ENCODE data around the gene NIP7.
"Not testable (repeated sequence)": the region's sequence is repeated elsewhere in the genome, so short reads cannot be mapped to it uniquely, and the experiment has no call there.

Gene NIP7

DNA sequence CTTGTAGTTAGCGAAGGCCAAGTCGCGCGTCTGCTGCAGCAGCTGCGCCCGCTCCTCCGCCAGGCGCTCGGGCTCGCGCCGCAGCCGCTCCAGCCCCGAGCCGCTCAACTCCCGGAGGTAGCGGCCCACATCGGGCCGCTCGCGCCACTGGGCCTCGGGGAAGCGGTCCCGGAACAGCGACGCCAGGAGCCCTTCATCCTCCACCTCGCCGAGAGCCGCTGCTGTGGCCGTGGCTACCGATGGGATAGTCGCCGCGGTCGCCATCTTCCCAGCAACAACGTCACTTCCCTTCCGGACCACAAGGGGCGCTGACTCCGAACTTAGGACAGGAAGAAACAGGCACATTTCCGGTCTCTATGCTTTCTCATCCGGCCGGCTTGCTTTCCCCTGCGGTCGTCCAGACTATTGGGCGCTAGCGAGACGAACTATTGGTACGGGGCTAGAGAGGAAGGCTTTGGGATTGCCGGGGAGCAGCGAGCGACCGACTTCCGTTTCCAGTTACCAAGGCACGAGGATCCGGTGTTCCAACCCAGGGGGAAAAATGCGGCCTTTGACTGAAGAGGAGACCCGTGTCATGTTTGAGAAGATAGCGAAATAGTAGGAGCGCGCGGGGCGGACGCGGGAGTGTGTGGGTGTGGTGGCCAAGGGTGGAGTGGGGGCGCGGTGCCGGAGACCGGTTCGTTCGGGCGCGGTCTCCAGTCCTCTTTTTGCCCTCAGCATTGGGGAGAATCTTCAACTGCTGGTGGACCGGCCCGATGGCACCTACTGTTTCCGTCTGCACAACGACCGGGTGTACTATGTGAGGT, at the start of gene NIP7, which contains the start of gene COG8:
NIP7 (plus strand) TSS at position 484 of the 806 bp plus-strand sequence; CDS start at position 542, 58 bp downstream.
COG8 (minus strand) TSS at position 276 of the 806 bp plus-strand sequence; CDS start at position 264, 12 bp downstream.
- H3K4me3 ChIP-seq (ENCODE audit: low read depth, low read length): peak within 1 kb of the TSS; percentile 95
- peak; percentile 98 for DNase-seq (ENCODE audit: low read depth)
- in situ Hi-C loops (cut with HindIII; ENCODE audit: low sequenced_read_pairs): no loop called here
- TF ChIP-seq, protein P1, sequence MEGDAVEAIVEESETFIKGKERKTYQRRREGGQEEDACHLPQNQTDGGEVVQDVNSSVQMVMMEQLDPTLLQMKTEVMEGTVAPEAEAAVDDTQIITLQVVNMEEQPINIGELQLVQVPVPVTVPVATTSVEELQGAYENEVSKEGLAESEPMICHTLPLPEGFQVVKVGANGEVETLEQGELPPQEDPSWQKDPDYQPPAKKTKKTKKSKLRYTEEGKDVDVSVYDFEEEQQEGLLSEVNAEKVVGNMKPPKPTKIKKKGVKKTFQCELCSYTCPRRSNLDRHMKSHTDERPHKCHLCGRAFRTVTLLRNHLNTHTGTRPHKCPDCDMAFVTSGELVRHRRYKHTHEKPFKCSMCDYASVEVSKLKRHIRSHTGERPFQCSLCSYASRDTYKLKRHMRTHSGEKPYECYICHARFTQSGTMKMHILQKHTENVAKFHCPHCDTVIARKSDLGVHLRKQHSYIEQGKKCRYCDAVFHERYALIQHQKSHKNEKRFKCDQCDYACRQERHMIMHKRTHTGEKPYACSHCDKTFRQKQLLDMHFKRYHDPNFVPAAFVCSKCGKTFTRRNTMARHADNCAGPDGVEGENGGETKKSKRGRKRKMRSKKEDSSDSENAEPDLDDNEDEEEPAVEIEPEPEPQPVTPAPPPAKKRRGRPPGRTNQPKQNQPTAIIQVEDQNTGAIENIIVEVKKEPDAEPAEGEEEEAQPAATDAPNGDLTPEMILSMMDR (IDR thresholded peaks at IDR 0.05; ENCODE audit: low read depth, low read length, missing control alignments): peak; percentile 78

DNA sequence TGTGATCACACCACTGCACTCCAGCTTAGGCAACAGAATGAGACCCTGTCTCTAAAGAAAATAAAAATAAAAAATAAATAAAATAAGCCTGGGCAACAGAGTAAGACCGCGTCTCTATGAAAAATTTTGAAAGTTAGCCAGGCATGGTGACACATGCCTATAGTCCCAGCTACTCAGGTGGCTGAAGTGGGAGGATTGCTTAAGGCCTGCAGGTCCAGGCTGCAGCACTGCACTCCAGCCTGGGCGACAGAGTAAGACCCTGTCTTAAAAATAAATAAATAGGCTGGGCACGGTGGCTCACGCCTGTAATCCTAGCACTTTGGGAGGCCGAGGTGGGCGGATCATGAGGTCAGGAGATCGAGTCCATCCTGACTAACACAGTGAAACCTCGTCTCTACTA, 47.9 kb upstream of the NIP7 start:
- DNase-seq (ENCODE audit: low read depth); H3K4me3 ChIP-seq (ENCODE audit: low read depth, low read length); in situ Hi-C loops (cut with HindIII; ENCODE audit: low sequenced_read_pairs): not testable (repeated sequence)

DNA sequence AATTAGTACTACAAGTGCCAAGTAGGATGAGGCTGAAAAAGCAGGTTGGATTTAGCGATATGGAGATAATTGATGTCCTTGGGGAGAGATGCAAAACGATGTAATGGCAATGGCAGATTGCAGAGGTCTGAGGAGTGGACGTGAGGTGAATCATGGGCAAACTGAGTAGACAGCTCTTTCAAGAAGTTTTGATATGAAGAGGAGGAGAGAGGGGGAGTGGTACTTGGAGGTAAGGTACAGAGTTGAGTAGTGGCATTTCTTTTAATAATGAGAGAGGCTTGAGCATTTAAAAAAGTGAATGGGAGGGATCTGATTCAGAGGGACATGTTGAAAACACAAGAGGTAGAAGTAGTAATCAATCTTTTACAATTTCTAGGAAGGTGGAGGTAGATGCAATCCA, 46.2 kb upstream of the NIP7 start:
- no peak for DNase-seq (ENCODE audit: low read depth)
- no peak overlapping the region for H3K4me3 ChIP-seq (ENCODE audit: low read depth, low read length)
- TF ChIP-seq, protein P1 (IDR thresholded peaks at IDR 0.05; ENCODE audit: low read depth, low read length, missing control alignments): no peak
- in situ Hi-C loops (cut with HindIII; ENCODE audit: low sequenced_read_pairs): no loop called here

DNA sequence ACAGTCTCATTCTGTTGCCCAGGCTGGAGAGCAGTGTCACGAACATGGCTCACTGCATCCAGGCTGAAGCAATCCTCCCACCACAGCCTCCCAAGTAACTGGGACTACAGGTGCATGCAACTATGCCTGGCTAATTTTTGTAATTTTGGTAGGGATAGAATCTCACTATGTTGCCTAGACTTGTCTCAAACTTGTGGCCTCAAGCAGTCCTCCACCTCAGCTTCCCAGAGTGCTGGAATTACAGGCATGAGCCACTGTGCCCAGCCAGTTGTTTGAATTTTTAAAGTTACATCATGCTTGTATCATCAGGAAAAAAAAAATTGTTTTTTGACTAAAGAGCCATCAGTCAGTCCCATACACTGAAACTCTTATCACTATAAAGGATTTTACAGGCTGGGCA, 45.5 kb upstream of the NIP7 start:
- in situ Hi-C loops (cut with HindIII; ENCODE audit: low sequenced_read_pairs): no loop called here
- no peak overlapping the region for H3K4me3 ChIP-seq (ENCODE audit: low read depth, low read length)
- DNase-seq (ENCODE audit: low read depth): no peak
- TF ChIP-seq, protein P1 (IDR thresholded peaks at IDR 0.05; ENCODE audit: low read depth, low read length, missing control alignments): no peak

DNA sequence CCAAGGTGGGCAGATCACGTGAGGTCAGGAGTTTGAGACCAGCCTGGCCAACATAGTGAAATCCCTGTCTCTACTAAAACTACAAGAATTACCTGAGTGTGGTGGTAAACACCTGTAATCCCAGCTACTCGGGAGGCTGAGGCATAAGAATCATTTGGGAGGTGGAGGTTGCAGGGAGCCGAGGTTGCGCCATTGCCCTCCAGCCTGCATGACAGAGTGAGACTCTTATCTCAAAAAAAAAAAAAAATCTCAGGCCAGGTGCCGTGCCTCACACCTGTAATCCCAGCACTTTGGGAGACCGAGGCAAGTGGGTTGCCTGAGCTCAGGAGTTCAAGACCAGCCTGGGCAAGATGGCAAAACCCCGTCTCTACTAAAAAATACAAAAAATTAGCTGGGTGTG, 42.8 kb upstream of the NIP7 start:
- DNase-seq (ENCODE audit: low read depth); in situ Hi-C loops (cut with HindIII; ENCODE audit: low sequenced_read_pairs); H3K4me3 ChIP-seq (ENCODE audit: low read depth, low read length): not testable (repeated sequence)

DNA sequence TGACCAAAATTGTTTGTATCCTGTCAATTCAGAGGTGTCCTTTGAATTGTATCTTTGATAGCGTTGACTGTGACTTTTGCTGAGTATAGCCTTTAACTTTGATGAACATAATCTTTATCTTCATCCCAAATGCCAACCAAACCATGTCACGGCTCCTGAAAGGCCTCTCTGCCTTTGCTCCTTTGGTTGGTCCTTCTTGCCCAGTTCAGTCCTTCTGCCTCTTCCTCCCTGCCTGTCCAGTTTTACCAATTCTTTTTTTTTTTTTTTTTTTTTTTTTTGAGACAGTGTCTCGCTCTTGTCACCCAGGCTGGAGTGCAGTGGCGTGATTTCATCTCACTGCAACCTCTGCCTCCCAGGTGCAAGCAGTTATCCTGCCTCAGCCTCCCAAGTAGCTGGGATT, 41.3 kb upstream of the NIP7 start:
- TF ChIP-seq, protein P1 (IDR thresholded peaks at IDR 0.05; ENCODE audit: low read depth, low read length, missing control alignments): no peak
- DNase-seq (ENCODE audit: low read depth): no peak
- H3K4me3 ChIP-seq (ENCODE audit: low read depth, low read length): no peak overlapping the region
- in situ Hi-C loops (cut with HindIII; ENCODE audit: low sequenced_read_pairs): no loop called here

DNA sequence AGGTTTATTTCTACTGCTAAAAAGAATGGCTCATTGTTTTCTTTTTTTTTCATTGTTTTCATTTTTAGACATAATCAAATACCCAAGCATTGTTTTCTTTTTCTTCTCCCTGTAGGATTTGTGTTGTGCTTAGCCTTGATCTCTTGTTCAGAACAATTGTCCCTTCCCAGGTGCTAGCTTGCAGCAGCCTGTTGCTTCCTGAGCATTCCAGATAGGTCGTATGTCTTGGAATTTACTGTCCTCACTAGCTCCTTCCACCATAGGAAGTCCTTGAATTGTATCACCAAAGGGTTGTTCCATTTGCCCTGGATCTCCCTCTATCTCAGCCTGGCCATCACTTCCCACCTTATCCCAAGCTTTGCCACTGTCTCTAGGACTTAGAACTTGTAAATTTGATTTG, 38.4 kb upstream of the NIP7 start:
- no peak for DNase-seq (ENCODE audit: low read depth)
- TF ChIP-seq, protein P1 (IDR thresholded peaks at IDR 0.05; ENCODE audit: low read depth, low read length, missing control alignments): no peak
- no peak overlapping the region for H3K4me3 ChIP-seq (ENCODE audit: low read depth, low read length)
- in situ Hi-C loops (cut with HindIII; ENCODE audit: low sequenced_read_pairs): loop anchor here (5.0 kb wide), 2 partner anchors 59 to 144 kb away; no protein-coding TSS in a partner anchor

All from astrocyte of the cerebellum (primary cell).